H1 (cell line): ENCODE data around the gene PTPN9. TPM values are rescaled to one million over a fixed set of nuclear protein-coding genes. Genes with fewer than 3 reads are reported as not detected.

Experiments used
- EZH2 ChIP-seq: fragments of 200-600 bp; sonication (generic); IDR thresholded peaks from 2 replicates; pipeline ENCODE4 v1.7.1; 2012; ENCODE audit warnings: low read depth, mild to moderate bottlenecking, moderate library complexity, low read length, inconsistent platforms; ENCODE audit not compliant: severe bottlenecking
- GTF2F1 ChIP-seq: IDR thresholded peaks from 2 replicates; pipeline ENCODE4 v1.6.1; 2012; ENCODE audit warnings: low read depth, low read length, improper control_type of control experiment, borderline replicate concordance
- NRF1 ChIP-seq: IDR thresholded peaks from 2 replicates; pipeline ENCODE4 v1.6.1; 2011; ENCODE audit warnings: mild to moderate bottlenecking, low read depth, low read length, improper control_type of control experiment
- SIX5 ChIP-seq: IDR thresholded peaks from 2 replicates; pipeline ENCODE4 v1.6.1; 2011; ENCODE audit warnings: mild to moderate bottlenecking, low read depth, low read length
- TBP ChIP-seq: IDR thresholded peaks from 2 replicates; pipeline ENCODE4 v1.6.1; 2011; ENCODE audit warnings: low read depth, low read length, improper control_type of control experiment
- TEAD4 ChIP-seq: IDR thresholded peaks from 2 replicates; pipeline ENCODE4 v1.6.1; 2012; ENCODE audit warnings: low read depth, low read length, inconsistent platforms, mixed read lengths
- polyA plus RNA-seq, 7 experiments: library from polyadenylated mRNA; depleted of rRNA in 3 of 7; stranded (reverse) in 5 of 7; unstranded in 2 of 7; fragments of >200 nt in 5 of 7; fragments of 200-250 nt in 2 of 7; gene quantifications; 1 replicate in 5 of 7; 2 replicates in 1 of 7; 4 replicates in 1 of 7; pipeline versions ENCODE4 v1.2.1 to v1.2.3, GENCODE V29; 2011 to 2013; ENCODE audit warnings: missing spikeins in 2 of 7, mixed read lengths in 2 of 7
- total RNA-seq: library from RNA; stranded (reverse); fragmentation: NEBNext Ultra II Directional; extraction: Animal tissue kit (Norgen Biotek cat#: 25700); gene quantifications from 2 replicates; pipeline ENCODE4 v1.2.1, GENCODE V29; 2021
- TF ChIP-seq, protein P1 (sequence below): IDR thresholded peaks from 2 replicates; pipeline ENCODE4 v1.6.1; 2011; ENCODE audit warnings: low read length, improper control_type of control experiment

PTPN9 gene
- total and polyA plus RNA-seq, 2 of the 8 experiments (the other 6 are each of a cell fraction or from before 2014, with no cell fraction given), result 46.6 to 57.4 TPM

DNA sequence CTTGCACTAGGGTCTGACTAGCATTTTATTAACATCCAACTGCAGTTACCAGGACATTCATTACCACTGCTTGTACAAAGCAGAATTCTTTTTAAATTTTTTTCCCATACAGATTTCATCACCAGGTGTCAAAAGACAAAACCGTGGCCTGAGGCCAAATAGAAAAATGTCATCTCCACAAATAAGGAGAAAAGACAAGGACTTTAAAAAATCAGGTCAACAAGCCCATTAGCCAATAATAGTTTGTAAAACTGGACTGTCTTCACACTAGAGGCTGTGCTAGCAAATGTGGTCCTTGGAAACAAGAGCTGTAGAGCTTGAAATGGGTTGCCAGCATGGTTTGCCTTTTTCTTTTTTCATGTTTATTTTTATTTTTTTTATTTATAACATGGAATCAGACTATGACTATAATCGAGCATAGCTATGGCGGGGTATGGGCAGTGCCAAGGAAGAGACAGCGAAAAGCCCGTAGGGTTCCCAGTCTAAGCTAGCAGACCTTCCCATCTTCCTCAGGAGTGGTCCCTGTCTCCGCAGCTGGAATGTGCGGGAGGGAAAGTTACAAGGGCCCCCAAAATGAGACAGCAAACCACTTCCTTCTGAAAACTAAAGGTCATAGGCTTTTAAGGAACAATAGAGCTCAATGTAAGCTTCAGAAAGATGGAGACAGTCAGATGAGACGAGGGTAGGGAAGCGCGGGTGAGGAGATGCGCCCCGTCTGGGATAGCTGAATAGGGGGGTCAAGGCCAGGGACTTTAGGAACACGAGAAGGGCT is 1.5 kb downstream of the PTPN9 start (continued):
- TF ChIP-seq, protein P1, sequence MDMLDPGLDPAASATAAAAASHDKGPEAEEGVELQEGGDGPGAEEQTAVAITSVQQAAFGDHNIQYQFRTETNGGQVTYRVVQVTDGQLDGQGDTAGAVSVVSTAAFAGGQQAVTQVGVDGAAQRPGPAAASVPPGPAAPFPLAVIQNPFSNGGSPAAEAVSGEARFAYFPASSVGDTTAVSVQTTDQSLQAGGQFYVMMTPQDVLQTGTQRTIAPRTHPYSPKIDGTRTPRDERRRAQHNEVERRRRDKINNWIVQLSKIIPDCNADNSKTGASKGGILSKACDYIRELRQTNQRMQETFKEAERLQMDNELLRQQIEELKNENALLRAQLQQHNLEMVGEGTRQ, result no peak
- TF ChIP-seq GTF2F1 (no peak), TEAD4 (0 out of 2 replicates have a peak, but pooled peaks have one; percentile 9), EZH2 (no peak), TBP (0 out of 2 replicates have a peak, but pooled peaks have one; percentile 14), SIX5 (no peak), NRF1 (no peak)
